ENCODE data around the gene LY6G6C. TPM values are rescaled to one million over a fixed set of nuclear protein-coding genes. Genes with fewer than 3 reads are reported as not detected.
A peak's percentile ranks its signal among the peaks of the same experiment; 100 is the strongest.

Gene LY6G6C
- polyA plus RNA-seq, 10 donors: 0.19 to 1.0 (median 0.38) TPM; not detected in 1

GRCh38 chr6:31683591-31683990, 38.0 kb downstream of the LY6G6C start:
- DNase-seq: peak in 1 of 3 donors; percentile 33

DNA sequence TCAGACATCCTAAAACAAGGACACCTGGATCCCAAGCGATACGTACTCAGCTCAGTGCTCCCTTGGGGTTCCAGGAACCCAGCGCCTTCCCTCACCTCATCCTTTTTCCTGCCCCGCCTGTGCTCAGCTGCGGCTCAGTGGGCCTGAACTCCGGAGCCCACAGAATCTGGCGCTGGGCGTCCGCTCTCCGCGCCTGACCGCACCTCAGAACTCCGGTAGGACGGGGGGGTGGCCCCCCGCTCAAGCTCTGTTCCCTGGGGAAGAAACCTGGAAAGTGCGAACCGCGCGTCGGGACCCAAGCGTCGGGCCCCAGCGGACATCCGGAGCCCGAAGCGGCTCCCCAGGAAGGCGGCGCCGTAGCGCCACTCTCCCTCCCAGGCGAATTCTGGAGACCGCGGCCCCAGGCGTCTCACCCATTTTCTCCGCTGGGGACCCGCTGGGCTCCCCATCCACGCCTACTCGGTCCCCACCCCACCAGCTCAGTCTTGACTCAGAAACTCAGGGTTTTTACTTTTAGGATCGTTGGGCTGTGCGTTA, 40.3 kb downstream of the LY6G6C start:
- no peak for DNase-seq

GRCh38 chr6:31680226-31681134, 41.1 kb downstream of the LY6G6C start, which contains the start of gene LY6G5C:
LY6G5C (minus strand) TSS chr6:31681067; CDS start chr6:31680373, 694 bp downstream.
- peak; percentile 78 to 95 (median 90) for DNase-seq

DNA sequence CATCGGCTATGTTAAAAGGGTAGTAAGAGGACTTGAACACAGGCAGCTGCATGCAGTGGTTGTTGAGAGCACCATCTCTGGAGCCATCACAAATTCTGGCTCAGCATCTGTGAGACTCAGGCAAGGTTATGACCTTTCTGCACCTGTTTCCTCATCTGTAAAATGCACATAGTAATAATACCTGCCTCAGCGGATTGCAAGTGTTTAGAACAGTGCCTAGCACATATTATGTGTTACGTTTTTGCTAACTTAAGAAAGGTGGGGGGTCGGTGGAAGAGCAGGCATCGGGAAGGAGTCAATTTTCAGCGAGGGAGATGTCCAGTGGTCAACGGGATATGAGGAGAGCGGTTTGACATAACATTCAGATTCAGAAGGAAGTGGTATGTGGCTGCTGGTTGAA, 43.6 kb downstream of the LY6G6C start:
- no peak for DNase-seq

- no peak for DNase-seq
Measured at GRCh38 chr6:31676904-31677303, 44.6 kb downstream of the LY6G6C start.

DNA sequence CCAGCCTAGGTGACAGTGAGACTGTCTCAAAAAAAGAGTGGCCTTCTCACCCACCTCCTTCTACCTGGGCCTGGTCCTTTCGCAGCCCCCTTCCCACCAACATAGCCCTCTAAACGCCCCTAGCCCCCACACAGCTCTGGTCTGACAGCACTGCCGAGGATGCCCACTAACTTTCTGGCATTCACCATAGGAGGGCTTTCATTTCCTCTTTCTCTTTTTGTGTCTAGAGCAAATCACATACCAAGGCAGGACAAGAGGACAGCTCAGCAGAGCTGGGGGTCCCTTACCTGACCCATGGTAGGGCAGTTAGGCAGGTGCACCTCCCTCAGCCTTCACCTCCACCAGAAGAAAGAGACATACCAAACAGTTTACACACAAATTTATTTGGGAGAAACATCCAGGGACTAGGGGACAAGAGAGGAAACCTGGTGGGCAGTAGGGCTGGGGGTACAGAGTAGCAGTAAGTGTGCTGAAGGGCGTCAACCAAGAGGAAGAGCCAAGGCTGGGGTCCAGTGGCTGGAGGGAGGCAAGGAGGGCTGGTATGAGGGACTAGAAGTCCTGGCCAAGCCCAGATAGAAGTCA, 45.1 kb downstream of the LY6G6C start:
- DNase-seq: no peak

DNA sequence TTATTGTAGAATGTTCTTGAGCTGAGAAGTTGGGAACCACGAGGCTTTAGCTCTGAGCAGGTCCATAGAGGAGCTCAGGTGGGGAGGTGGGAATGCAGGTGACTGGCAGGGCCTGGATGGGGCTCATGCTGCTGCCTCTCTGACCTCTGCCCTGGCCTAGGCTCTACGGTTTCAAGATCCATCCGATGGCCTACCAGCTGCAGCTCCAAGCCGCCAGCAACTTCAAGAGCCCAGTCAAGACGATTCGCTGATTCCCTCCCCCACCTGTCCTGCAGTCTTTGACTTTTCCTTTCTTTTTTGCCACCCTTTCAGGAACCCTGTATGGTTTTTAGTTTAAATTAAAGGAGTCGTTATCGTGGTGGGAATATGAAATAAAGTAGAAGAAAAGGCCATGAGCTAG, 51.9 kb downstream of the LY6G6C start, which contains the start of gene LY6G5B:
TSS of gene LY6G5B (plus strand) at position 301 of the 400 bp plus-strand sequence. CDS start 975 bp downstream, outside the sequence.
- DNase-seq: no peak

Other genes starting within 250 kb of the LY6G6C start
- 1 to 10 TPM in 5 of 10 donors, under 1 TPM in 5; 0.47 to 1.1 (median 0.99) TPM for gene MICB, start 223.6 kb downstream of the LY6G6C start, polyA plus RNA-seq (ENCODE audit: insufficient read length in 10 of 10)
- gene MCCD1, start 192.8 kb downstream of the LY6G6C start, polyA plus RNA-seq (ENCODE audit: insufficient read length in 10 of 10): not detected
- gene DDX39B, start 179.7 kb downstream of the LY6G6C start, polyA plus RNA-seq (ENCODE audit: insufficient read length in 10 of 10): 100 to 1,000 TPM; 292 to 441 (median 367) TPM
- gene ATP6V1G2, start 175.1 kb downstream of the LY6G6C start, polyA plus RNA-seq (ENCODE audit: insufficient read length in 10 of 10): 1 to 10 TPM; 2.5 to 5.9 (median 3.9) TPM
- gene NFKBIL1, start 174.1 kb downstream of the LY6G6C start, polyA plus RNA-seq (ENCODE audit: insufficient read length in 10 of 10): 10 to 100 TPM; 11.3 to 17.7 (median 14.4) TPM
- under 1 TPM in 6 of 10 donors, not detected in 4; 0.12 to 0.91 (median 0.21) TPM for gene LTA, start 149.5 kb downstream of the LY6G6C start, polyA plus RNA-seq (ENCODE audit: insufficient read length in 10 of 10)
- 1 to 10 TPM in 1 of 10 donors, under 1 TPM in 8, not detected in 1; 0.17 to 3.5 (median 0.29) TPM for gene TNF, start 146.2 kb downstream of the LY6G6C start, polyA plus RNA-seq (ENCODE audit: insufficient read length in 10 of 10)
- gene LTB, start 139.3 kb downstream of the LY6G6C start, polyA plus RNA-seq (ENCODE audit: insufficient read length in 10 of 10): 10 to 100 TPM in 1 of 10 donors, 1 to 10 TPM in 6, under 1 TPM in 3; 0.67 to 32.2 (median 1.5) TPM
- 10 to 100 TPM in 1 of 10 donors, 1 to 10 TPM in 9; 4.1 to 10.9 (median 6.4) TPM for gene LST1, start 135.5 kb downstream of the LY6G6C start, polyA plus RNA-seq (ENCODE audit: insufficient read length in 10 of 10)
- under 1 TPM in 4 of 10 donors, not detected in 6; 0.20 to 0.59 (median 0.30) TPM for gene NCR3, start 128.7 kb downstream of the LY6G6C start, polyA plus RNA-seq (ENCODE audit: insufficient read length in 10 of 10)
- gene AIF1, start 106.5 kb downstream of the LY6G6C start, polyA plus RNA-seq (ENCODE audit: insufficient read length in 10 of 10): 10 to 100 TPM; 15.1 to 35.2 (median 23.0) TPM
- 100 to 1,000 TPM; 112 to 149 (median 132) TPM for gene PRRC2A, start 101.0 kb downstream of the LY6G6C start, polyA plus RNA-seq (ENCODE audit: insufficient read length in 10 of 10)
- 100 to 1,000 TPM; 177 to 216 (median 198) TPM for gene BAG6, start 69.1 kb downstream of the LY6G6C start, polyA plus RNA-seq (ENCODE audit: insufficient read length in 10 of 10)
- gene APOM, start 65.9 kb downstream of the LY6G6C start, polyA plus RNA-seq (ENCODE audit: insufficient read length in 10 of 10): 1 to 10 TPM; 2.6 to 5.7 (median 4.2) TPM
- 10 to 100 TPM; 11.4 to 16.0 (median 13.4) TPM for gene C6orf47, start 61.0 kb downstream of the LY6G6C start, polyA plus RNA-seq (ENCODE audit: insufficient read length in 10 of 10)
- 10 to 100 TPM; 10.1 to 16.9 (median 12.2) TPM for gene GPANK1, start 56.7 kb downstream of the LY6G6C start, polyA plus RNA-seq (ENCODE audit: insufficient read length in 10 of 10)
- 100 to 1,000 TPM; 118 to 150 (median 138) TPM for gene CSNK2B, start 55.7 kb downstream of the LY6G6C start, polyA plus RNA-seq (ENCODE audit: insufficient read length in 10 of 10)
- 10 to 100 TPM in 6 of 10 donors, 1 to 10 TPM in 4; 5.6 to 24.0 (median 10.9) TPM for gene LY6G5B, start 51.8 kb downstream of the LY6G6C start, polyA plus RNA-seq (ENCODE audit: insufficient read length in 10 of 10)
- gene LY6G5C, start 40.7 kb downstream of the LY6G6C start, polyA plus RNA-seq (ENCODE audit: insufficient read length in 10 of 10): 1 to 10 TPM in 9 of 10 donors, under 1 TPM in 1; 0.68 to 5.1 (median 2.4) TPM
- gene ABHD16A, start 18.4 kb downstream of the LY6G6C start, polyA plus RNA-seq (ENCODE audit: insufficient read length in 10 of 10): 10 to 100 TPM; 36.3 to 50.0 (median 39.2) TPM
- under 1 TPM in 3 of 10 donors, not detected in 7; 0.17 to 0.38 (median 0.20) TPM for gene LY6G6F, start 14.9 kb downstream of the LY6G6C start, polyA plus RNA-seq (ENCODE audit: insufficient read length in 10 of 10)
- gene LY6G6D, start 6.4 kb downstream of the LY6G6C start, polyA plus RNA-seq (ENCODE audit: insufficient read length in 10 of 10): 1 to 10 TPM in 1 of 10 donors, under 1 TPM in 5, not detected in 4; 0.42 to 1.1 (median 0.53) TPM
- gene MPIG6B, start 1.6 kb upstream of the LY6G6C start, polyA plus RNA-seq (ENCODE audit: insufficient read length in 10 of 10): 1 to 10 TPM in 3 of 10 donors, under 1 TPM in 7; 0.52 to 1.8 (median 0.82) TPM
- 100 to 1,000 TPM in 8 of 10 donors, 10 to 100 TPM in 2; 87.3 to 135 (median 109) TPM for gene DDAH2, start 7.6 kb upstream of the LY6G6C start, polyA plus RNA-seq (ENCODE audit: insufficient read length in 10 of 10)
- 100 to 1,000 TPM; 114 to 181 (median 138) TPM for gene CLIC1, start 14.8 kb upstream of the LY6G6C start, polyA plus RNA-seq (ENCODE audit: insufficient read length in 10 of 10)
- gene MSH5, start 18.3 kb upstream of the LY6G6C start, polyA plus RNA-seq (ENCODE audit: insufficient read length in 10 of 10): 10 to 100 TPM in 6 of 10 donors, 1 to 10 TPM in 4; 5.9 to 29.4 (median 13.5) TPM
- 10 to 100 TPM in 1 of 10 donors, 1 to 10 TPM in 9; 2.1 to 10.9 (median 3.0) TPM for gene SAPCD1, start 40.9 kb upstream of the LY6G6C start, polyA plus RNA-seq (ENCODE audit: insufficient read length in 10 of 10)
- gene VWA7, start 55.6 kb upstream of the LY6G6C start, polyA plus RNA-seq (ENCODE audit: insufficient read length in 10 of 10): 1 to 10 TPM in 9 of 10 donors, under 1 TPM in 1; 0.88 to 3.3 (median 2.3) TPM
- gene VARS1, start 74.0 kb upstream of the LY6G6C start, polyA plus RNA-seq (ENCODE audit: insufficient read length in 10 of 10): 10 to 100 TPM; 42.0 to 63.0 (median 46.2) TPM
- 10 to 100 TPM; 46.2 to 63.6 (median 58.9) TPM for gene LSM2, start 85.2 kb upstream of the LY6G6C start, polyA plus RNA-seq (ENCODE audit: insufficient read length in 10 of 10)
- 1 to 10 TPM; 3.3 to 4.3 (median 3.9) TPM for gene HSPA1L, start 93.5 kb upstream of the LY6G6C start, polyA plus RNA-seq (ENCODE audit: insufficient read length in 10 of 10)
- gene HSPA1A, start 93.8 kb upstream of the LY6G6C start, polyA plus RNA-seq (ENCODE audit: insufficient read length in 10 of 10): 100 to 1,000 TPM in 1 of 10 donors, 10 to 100 TPM in 9; 47.4 to 176 (median 71.8) TPM
- gene HSPA1B, start 106.0 kb upstream of the LY6G6C start, polyA plus RNA-seq (ENCODE audit: insufficient read length in 10 of 10): 100 to 1,000 TPM in 1 of 10 donors, 10 to 100 TPM in 9; 34.3 to 226 (median 55.8) TPM
- 10 to 100 TPM; 15.3 to 19.4 (median 17.2) TPM for gene NEU1, start 141.1 kb upstream of the LY6G6C start, polyA plus RNA-seq (ENCODE audit: insufficient read length in 10 of 10)
- gene SLC44A4, start 157.3 kb upstream of the LY6G6C start, polyA plus RNA-seq (ENCODE audit: insufficient read length in 10 of 10): under 1 TPM in 8 of 10 donors, not detected in 2; 0.08 to 0.50 (median 0.29) TPM
- gene EHMT2, start 176.0 kb upstream of the LY6G6C start, polyA plus RNA-seq (ENCODE audit: insufficient read length in 10 of 10): 10 to 100 TPM; 23.3 to 40.1 (median 29.4) TPM
- 10 to 100 TPM in 4 of 10 donors, 1 to 10 TPM in 6; 7.9 to 16.2 (median 9.6) TPM for gene ZBTB12, start 180.3 kb upstream of the LY6G6C start, polyA plus RNA-seq (ENCODE audit: insufficient read length in 10 of 10)
- 1 to 10 TPM; 3.5 to 9.1 (median 5.7) TPM for gene C2, start 206.0 kb upstream of the LY6G6C start, polyA plus RNA-seq (ENCODE audit: insufficient read length in 10 of 10)
- gene CFB, start 224.3 kb upstream of the LY6G6C start, polyA plus RNA-seq (ENCODE audit: insufficient read length in 10 of 10): 1 to 10 TPM; 1.0 to 2.6 (median 1.6) TPM
- 10 to 100 TPM; 49.5 to 68.7 (median 64.3) TPM for gene NELFE, start 237.2 kb upstream of the LY6G6C start, polyA plus RNA-seq (ENCODE audit: insufficient read length in 10 of 10)
- gene SKIC2, start 237.4 kb upstream of the LY6G6C start, polyA plus RNA-seq (ENCODE audit: insufficient read length in 10 of 10): 10 to 100 TPM; 17.9 to 35.1 (median 25.0) TPM

All from muscle of back (tissue), 11 donors.